Measurements from ENCODE around the gene NME7. TPM values are rescaled to one million over a fixed set of nuclear protein-coding genes. Genes with fewer than 3 reads are reported as not detected.

Gene NME7
- total and polyA plus RNA-seq, 10 donors: 4.0 to 22.0 (median 9.7) TPM

- no peaks in the 10 kb centered on the region for H3K36me3 ChIP-seq
- H3K9me3 ChIP-seq: no peaks in the 10 kb centered on the region
- no peaks in the 10 kb centered on the region for H3K4me1 ChIP-seq
- intact Hi-C loops (cut with DNase I; ENCODE audit: low total_unique reads): no loop called here
- no peaks in the 10 kb centered on the region for H3K27me3 ChIP-seq (replicated peaks in 1 of 7)
- H3K4me3 ChIP-seq: no peak overlapping the region
- H3K27ac ChIP-seq: no peak overlapping the region
- no peak for DNase-seq
- WGBS, 5 donors: 70 to 89% (median 81%) methylated on average over 3 of the region's 3 CpGs
- TF ChIP-seq CTCF (IDR thresholded peaks at IDR 0.05 in 8 of 11, conservative IDR thresholded peaks at IDR 0.05 in 3 of 11): no peak
- TF ChIP-seq POLR2A (IDR thresholded peaks at IDR 0.05): no peak
- TF ChIP-seq POLR2AphosphoS5 (IDR thresholded peaks at IDR 0.05): no peak
These were observed 224.3 kb downstream of the NME7 start for GRCh38 chr1:169143346-169143745.

- H3K4me3 ChIP-seq: no peak overlapping the region
- H3K36me3 ChIP-seq: no peaks in the 10 kb centered on the region
- no peak overlapping the region for H3K27ac ChIP-seq
- no peaks in the 10 kb centered on the region for H3K4me1 ChIP-seq
- 44 to 93% (median 89%) methylated on average over 1 of the region's 1 CpG for WGBS, 5 donors
- DNase-seq: no peak
- intact Hi-C loops (cut with DNase I; ENCODE audit: low total_unique reads): no loop called here
- H3K9me3 ChIP-seq: no peaks in the 10 kb centered on the region
- TF ChIP-seq POLR2AphosphoS5 (IDR thresholded peaks at IDR 0.05): no peak
- H3K27me3 ChIP-seq (replicated peaks in 1 of 7): no peaks in the 10 kb centered on the region
These were observed 225.5 kb downstream of the NME7 start for GRCh38 chr1:169142129-169142528.

- H3K27me3 ChIP-seq (replicated peaks in 1 of 7): no peaks in the 10 kb centered on the region
- no peaks in the 10 kb centered on the region for H3K9me3 ChIP-seq
- no peak for DNase-seq
- no peak overlapping the region for H3K4me3 ChIP-seq
- TF ChIP-seq POLR2A (IDR thresholded peaks at IDR 0.05) (no peak), CTCF (IDR thresholded peaks at IDR 0.05 in 8 of 11, conservative IDR thresholded peaks at IDR 0.05 in 3 of 11) (no peak), POLR2AphosphoS5 (IDR thresholded peaks at IDR 0.05) (no peak)
- 75 to 89% (median 84%) methylated on average over 3 of the region's 3 CpGs for WGBS, 5 donors
- no peaks in the 10 kb centered on the region for H3K36me3 ChIP-seq
- intact Hi-C loops (cut with DNase I; ENCODE audit: low total_unique reads): no loop called here
- H3K4me1 ChIP-seq: no peaks in the 10 kb centered on the region
- no peak overlapping the region for H3K27ac ChIP-seq
These were observed 226.2 kb downstream of the NME7 start for GRCh38 chr1:169141356-169141755.

GRCh38 chr1:169138866-169139670 is 228.5 kb downstream of the NME7 start:
- Histone ChIP-seq H3K4me1 (no peaks in the 10 kb centered on the region), H3K4me3 (no peak overlapping the region), H3K27me3 (replicated peaks in 1 of 7) (no peaks in the 10 kb centered on the region), H3K27ac (no peak overlapping the region), H3K9me3 (no peaks in the 10 kb centered on the region), H3K36me3 (no peaks in the 10 kb centered on the region)
- intact Hi-C loops (cut with DNase I; ENCODE audit: low total_unique reads): loop anchor here (10.0 kb wide), 1 partner anchor 524 kb away; no protein-coding TSS in a partner anchor
- WGBS, 5 donors: 68 to 76% (median 70%) methylated on average over 2 of the region's 2 CpGs
- DNase-seq: no peak
- no peak for TF ChIP-seq POLR2AphosphoS5 (IDR thresholded peaks at IDR 0.05)
- TF ChIP-seq POLR2A (IDR thresholded peaks at IDR 0.05): no peak
- TF ChIP-seq CTCF (IDR thresholded peaks at IDR 0.05 in 8 of 11, conservative IDR thresholded peaks at IDR 0.05 in 3 of 11): no peak
